Activated CD4-positive, CD25-positive, alpha-beta regulatory T cell treated with anti-CD3 and anti-CD28 coated beads, Interleukin-2, amount 50 U/mL, for 16 hours (primary cell): ENCODE results near the gene MYO16.

Experiments used
- DNase-seq: peaks from one replicate; pipeline ENCODE4 v3.0.0-alpha.2; 2020; ENCODE audit warnings: low read depth, low spot score

Gene MYO16

DNA sequence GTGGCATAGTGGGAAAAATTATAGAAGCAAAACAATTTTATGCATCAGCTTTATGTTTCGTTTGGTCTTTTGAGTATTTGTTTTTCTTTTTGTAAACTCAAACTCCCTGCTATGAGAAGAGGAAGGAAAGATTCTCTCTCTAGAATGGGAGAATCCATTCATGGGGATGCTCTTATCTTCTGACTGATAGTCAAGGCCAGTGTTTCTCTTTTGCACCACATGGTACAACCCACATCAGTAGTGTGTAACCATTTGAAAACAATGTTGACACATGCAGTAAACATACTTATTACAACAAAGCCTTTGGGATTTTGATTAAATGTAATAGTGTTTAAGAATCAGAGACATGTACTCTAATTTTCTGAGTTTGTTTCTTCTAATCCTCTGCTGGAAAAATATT lies 490.5 kb downstream of the MYO16 start:
- DNase-seq: no peak

DNA sequence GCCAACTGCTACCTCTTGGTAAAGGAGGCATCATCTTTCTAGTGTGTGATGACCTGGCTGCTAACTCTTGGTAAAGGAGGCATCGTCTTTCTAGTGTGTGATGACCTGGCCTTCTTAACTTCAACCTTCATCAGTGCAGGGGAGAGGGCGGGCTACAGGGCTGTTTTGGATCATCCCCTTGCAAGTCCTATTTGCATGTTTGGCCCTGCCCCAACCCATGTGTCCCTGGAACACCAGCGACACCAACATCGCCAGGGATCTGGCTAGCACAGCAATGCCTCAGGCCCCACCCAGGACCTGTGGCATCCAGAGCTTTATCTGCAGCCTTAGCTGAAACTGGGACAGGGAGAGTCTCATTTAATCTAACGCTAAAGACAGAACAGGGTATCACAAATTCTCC lies 492.4 kb downstream of the MYO16 start:
- DNase-seq: no peak

DNA sequence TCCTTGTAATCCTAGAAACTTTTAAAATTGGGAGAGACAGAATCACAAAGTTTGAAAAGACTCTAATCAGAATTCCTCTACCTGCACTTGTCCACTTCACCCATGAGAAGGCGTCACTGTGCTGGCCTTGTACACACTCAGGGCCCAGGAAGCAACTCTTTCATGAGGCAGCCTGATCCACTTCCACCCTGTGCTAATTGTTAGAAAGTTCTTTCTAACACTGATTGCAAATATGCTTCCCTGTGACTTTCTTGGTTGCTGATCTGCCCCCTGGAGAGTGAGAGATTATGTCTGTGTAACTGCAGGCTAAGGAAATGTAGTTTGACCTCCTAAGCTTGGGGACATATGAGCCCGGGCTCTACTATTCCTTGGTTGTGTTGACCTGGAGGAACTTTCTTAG lies 494.6 kb downstream of the MYO16 start:
- no peak for DNase-seq

DNA sequence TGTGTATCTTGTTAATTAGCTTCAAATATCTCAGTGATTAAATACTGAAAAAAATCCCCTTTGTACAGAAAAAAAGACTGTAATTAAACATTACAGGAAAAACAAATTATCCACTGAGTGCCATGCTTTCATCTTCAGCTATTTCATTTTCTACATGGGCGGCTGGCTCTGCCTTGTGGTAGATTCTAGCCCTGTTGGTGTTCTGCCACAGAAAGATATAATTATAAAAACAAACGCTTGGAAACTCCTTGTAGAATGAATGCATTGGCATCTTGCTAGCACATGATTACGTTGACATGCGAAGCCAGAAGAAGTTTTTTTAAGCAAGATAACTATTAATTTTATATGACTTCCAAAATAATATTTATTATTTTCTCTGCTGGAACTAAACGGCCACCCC lies 496.8 kb downstream of the MYO16 start:
- no peak for DNase-seq

DNA sequence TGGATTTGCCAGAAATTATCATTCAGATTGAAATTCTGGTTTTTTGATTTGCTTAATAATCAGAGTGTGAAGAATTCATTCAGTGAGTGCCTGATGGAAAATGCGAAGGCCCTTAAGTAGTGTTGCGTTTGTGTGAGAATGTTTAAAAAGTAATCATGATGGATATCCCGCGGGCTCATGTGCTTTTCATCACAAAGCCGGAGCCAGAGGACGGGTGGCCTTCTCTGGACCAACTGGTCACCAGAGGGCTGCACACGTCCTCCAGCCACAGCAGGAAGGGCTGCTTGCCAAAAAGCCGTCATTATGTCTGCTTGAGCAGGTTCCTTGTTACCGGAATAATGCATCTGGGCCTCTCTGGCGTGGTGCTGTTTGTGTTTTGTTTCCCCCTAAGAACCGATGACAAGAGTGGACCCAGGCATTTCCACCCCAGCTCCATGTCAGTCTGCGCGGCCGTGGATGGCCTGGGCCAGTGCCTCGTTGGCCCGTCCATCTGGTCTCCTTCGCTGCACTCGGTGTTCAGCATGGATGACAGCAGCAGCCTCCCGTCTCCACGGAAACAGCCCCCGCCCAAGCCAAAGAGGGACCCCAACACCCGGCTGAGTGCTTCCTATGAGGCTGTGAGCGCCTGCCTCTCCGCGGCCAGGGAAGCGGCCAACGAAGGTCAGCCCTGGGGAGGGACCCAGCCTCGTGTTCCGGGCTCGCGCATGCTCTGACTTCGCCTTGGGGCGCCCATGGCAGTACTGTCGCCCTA lies 497.7 kb downstream of the MYO16 start:
- no peak for DNase-seq

DNA sequence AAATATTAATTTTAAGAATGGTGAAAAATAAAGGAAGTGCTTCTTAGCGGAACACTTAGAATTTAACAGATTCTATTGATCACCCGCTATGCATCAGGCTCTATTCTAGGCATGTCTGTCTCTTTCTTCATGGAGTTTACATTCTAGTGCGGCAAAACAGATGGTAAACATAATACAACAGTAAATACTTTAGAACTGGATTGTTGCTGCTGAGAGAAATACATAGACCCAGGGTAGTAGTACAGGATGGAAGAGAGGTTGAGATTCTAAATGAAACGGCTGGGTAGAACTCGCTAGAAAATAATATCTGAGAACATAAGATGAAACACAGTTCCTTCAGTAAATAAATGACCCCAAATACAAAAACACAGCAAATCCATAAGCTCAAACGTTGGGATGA lies 498.7 kb downstream of the MYO16 start:
- DNase-seq: no peak

DNA sequence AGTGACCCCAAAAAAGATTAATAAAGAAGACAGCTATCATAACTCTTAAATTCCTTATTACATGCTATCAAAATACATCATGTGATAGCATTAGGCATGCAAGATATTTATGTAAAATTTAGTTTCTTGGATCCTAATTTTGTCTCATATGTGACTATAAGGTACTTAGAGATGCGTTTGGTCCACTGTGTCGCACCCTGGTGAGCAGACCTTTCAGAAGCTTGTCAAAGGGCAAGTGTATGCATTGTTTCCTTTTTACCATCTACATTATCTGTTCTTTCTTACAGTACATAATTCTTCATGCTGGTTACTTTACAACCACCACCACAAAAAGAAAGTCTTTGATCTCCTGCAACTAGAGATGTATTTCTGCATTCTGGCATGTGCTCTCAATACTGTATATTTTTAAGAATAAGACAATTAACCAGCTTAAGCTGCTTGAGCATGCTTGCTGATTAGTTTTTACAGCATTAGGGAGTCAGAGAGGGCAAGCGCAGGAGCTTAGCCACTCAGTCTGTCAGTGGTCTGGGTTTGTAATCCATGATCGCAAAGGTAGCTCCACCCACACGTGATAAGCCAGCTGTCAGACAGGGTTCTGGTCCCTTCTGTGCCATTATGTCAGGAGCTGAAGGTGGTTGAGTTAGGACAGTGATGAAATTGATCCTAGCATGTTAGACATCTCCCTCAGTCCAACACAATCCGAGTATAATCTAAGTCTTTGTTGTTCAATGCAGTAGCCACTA lies 500.9 kb downstream of the MYO16 start:
- no peak for DNase-seq

DNA sequence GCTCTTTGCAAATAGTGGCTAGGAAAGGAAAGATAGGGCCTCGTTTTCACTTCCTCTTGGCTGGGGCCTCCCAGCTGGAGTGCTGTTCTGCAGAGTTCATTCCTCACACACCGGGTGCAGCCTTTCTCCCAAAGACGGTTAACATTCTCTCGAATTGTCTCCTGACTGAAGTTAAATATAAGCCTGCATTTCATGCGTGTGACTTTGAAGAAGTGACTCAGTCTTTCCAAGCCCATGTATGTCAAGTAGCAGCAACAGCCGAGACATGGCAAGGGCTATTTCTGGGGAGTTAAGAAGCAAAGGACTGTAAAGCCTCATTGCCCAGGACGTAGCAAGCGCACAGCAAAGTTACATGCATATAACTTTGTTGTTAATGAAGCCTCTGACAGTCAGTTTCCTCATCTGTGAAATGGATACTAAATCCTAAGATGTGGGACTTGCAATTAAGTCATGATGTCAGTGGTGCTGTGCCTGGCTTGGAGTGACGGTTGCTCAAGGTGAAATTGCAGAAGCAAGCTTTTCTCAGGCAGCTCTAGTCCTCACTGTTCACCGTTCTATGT lies 502.4 kb downstream of the MYO16 start:
- DNase-seq: no peak

DNA sequence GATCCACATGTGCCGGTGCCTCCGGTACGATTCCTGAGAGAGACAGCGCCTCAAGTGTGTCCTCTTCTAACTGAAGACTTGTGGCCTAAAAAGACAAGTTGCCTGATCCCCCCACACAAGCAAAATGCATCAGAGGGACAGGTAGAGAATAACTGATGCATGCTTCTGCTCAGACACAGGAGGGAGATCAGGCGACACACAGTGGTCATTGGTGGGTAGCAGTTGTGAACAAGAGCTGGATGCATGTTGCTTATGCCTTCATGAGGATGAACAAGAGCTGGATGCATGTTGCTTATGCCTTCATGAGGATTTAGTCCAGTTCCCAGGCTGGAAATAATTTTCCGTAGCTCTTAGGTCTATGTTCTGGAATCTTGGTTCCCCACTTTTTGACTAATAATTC lies 505.6 kb downstream of the MYO16 start:
- no peak for DNase-seq

DNA sequence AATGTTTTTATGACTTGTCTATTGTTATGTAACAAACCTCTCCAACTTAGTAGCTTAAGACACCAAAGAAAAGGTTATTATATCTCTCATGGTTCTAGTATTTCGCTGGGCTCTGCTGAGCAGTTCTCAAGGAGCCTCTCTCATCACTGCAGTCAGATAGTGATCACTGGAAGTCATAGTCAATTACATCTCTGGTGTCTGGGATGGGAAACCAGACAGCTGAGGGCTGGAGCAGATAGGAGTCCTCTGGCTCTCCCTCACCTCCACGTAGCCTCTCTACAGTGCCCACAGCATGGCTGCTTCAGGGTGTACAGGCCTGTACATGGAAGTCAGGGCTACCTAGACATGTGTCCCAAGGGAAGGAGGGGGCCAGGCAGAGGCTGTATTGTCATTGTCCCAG lies 507.5 kb downstream of the MYO16 start:
- no peak for DNase-seq

DNA sequence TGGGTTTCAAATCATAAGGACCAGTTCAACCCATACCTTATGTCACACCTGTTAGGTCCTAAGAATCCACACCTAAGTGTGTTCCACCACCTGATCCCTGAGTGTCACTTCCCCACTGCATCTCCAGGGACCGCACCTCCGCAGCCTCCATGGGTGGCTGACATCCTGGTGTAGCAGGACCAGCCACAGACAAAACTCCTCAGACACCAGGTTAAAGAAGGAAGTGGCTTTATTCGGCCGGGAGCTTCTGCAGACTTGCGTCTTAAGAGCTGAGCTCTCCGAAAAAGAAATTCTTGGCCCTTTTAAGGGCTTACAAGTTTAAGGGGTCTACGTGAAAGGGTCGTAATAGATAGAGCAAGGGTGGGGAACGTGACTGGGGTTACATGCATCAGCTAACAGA lies 509.9 kb downstream of the MYO16 start:
- no peak for DNase-seq

DNA sequence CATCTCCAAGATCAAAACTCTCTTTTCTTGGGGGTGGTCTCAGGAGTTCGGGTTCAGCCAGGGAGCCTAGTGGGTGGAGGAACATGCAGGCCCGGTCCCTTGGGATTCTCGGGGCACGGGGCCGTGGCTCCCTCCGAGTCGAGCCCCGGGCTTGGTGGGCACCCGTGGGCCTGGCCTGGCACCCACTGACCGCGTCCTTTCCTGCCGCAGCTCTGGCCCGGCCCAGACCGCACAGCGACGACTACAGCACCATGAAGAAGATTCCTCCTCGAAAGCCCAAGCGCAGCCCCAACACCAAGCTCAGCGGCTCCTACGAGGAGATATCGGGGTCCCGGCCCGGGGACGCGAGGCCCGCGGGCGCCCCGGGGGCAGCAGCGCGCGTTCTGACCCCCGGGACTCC lies 510.6 kb downstream of the MYO16 start:
- DNase-seq: no peak

DNA sequence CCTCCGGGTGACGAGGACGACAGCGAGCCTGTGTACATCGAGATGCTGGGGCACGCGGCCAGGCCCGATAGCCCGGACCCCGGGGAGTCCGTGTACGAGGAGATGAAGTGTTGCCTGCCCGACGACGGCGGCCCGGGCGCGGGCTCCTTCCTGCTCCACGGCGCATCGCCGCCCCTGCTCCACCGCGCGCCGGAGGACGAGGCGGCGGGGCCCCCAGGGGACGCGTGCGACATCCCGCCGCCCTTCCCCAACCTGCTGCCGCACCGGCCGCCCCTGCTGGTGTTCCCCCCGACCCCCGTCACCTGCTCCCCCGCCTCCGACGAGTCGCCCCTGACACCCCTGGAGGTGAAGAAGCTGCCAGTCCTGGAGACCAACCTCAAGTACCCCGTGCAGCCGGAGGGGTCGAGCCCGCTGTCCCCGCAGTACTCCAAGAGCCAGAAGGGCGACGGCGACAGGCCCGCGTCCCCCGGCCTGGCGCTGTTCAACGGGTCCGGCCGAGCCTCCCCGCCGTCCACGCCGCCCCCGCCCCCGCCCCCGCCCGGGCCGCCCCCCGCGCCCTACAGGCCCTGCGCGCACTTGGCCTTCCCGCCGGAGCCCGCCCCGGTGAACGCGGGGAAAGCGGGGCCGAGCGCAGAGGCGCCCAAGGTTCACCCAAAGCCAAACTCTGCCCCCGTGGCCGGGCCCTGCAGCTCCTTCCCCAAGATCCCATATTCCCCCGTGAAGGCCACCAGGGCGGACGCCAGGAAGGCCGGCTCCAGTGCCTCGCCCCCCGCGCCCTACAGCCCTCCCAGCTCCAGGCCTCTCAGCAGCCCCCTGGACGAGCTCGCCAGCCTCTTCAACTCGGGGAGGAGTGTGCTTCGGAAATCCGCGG lies 511.3 kb downstream of the MYO16 start:
- DNase-seq: no peak

DNA sequence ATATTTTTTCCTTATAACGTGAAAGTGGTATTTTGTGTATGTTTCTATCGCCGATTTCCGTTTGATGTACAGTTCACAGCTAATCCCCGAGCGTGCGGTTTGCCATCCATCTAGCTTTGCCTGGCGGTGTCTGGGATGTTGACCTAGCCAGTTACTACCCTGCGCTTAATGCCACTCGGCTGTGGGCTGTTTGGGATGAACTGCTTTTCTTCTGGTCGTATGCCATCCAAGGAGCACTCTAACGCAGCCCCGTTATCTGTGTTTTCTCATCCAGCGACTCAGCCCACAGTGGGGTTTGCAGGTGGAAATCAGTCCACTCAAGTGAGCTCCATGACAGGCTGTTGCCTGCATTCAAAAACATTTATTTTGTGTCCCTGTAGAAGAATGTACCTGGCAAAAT lies 512.3 kb downstream of the MYO16 start:
- DNase-seq: no peak

DNA sequence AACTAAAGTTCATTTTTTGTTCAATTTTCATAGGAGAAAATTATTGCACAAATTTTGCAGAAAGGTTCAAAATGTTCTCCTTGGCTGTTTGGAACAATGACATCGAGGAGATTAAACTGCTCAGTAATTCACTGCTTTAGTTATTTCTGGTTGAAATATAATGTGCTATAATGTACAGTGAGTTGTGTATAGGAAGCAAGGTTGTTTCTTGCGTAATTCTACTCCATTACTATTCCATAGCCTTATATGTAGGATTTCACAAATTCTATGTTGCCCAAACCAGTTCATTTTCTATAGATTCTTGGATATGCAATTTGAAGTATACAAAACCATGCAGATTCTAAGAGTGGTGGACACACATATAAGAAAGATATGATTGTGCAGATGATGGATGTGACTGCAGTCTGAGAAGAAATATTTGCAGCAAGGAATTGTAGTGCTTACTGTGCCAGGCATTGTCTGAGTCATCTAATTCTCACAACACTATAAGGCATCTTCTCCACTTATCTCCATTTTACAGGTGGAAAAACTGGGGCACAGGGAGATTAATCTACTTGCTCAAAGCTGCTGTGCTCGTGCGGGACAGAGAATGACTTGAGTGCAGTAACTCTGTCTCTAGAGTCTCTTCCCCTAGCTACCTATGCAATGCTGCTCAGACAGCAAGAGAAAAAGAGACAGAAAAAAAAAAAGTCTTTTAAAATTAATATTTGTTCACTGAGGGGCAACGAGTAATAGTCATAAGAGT lies 515.5 kb downstream of the MYO16 start:
- DNase-seq: no peak

DNA sequence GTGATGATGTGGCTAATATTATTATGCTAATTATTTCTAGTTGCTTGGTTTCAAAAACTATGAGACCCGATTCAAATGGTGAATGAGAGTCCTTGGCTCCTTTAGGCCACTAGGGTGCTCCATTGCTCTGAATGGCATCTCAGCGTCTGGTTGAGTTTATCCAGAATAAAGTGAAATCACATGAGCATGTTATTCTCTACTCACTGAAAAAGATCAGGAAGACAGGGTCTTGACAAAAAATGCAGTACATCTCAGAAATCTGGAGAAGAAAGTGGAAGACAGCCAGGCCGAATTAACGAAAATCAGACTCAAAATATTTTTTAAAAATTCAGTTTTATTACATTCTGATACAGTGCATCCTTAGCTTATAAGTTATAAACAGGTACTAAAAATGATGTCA lies 516.2 kb downstream of the MYO16 start:
- no peak for DNase-seq

DNA sequence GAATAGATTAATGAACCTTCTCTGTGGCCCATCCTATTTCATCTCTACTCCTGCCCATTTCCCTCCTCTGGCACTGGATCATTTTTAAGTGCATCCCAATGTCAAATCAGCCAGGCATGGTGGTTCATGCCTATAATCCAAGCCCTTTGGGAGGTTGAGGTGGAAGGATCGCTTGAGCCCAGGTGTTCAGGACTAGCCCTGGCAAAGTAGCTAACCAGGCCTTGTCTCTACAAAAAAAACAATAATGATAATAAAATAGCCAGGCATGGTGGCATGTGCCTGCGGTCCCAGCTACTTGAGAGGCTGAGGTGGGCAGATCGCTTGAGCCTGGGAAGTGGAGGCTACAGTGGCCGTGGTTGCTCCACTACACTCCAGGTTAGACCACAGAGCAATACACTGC lies 517.0 kb downstream of the MYO16 start:
- DNase-seq: no peak

DNA sequence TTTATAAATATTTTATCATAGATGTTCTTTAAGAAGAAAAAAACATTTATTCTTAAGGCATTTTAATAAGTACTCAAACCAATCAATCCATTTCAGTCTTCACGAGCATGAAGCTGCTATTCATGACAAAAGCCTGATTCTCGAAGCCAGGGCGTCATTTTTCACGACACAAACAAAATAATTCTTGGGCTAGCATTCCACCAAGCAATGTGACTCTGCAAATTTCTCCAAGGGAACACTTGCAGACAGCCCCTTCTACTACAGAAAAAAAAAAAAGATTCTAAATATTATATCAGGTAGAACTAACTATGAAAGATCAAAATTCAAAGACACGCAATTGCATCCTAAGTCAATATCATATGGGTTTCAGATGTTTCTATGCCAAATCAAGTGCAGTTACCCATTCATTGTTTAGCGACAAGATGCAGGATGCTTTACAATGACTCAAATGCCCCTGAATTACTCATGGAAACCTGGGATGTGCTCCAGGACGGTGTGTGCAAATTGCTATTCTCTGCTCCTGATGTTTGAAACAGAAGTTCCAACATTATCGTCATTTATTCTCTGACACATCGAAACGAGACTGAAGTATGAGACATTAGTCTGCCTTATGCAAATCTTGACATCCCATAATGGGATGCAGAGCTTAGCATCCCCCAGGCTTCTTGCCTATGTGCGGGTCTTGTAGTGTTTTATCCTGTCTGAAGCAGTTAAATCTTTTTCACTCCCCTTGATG lies 517.7 kb downstream of the MYO16 start:
- DNase-seq: no peak

DNA sequence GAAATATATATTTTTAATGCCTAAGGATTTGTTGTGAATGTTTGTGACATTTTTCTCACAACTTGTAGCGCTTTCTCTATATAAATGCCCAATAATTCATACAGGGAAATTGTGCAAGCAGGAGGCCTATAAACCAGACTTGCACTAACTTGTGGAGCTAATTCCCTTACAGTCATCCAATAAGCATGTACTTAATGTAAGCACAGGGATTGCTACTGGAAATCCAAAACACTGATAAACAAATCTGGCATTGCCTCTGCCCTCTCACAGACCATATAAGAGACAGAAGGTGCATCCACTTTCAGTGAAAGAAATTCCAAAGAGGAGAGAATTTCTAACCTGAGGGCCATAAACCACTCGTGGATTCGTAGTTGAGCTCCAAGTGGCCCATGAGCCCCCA lies 518.8 kb downstream of the MYO16 start:
- DNase-seq: no peak

DNA sequence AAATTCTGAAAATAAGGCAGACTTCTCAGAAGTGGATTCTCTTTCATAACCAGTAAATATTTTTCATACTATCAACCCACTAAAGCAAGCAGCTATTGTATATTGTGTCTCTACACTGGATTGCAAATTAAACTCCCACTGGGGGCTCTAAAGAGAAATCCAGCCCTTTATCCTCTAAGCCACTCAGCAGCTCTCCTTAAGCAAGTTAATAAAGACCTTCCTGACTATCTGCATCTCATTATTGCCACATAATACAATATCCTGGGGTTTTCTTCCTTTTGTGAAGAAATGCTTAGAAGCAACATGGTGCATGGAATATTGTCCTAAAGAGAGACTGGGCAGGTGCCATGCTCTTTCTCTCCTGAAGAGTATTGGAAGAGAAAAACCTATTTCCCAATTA lies 521.3 kb downstream of the MYO16 start:
- DNase-seq: no peak

DNA sequence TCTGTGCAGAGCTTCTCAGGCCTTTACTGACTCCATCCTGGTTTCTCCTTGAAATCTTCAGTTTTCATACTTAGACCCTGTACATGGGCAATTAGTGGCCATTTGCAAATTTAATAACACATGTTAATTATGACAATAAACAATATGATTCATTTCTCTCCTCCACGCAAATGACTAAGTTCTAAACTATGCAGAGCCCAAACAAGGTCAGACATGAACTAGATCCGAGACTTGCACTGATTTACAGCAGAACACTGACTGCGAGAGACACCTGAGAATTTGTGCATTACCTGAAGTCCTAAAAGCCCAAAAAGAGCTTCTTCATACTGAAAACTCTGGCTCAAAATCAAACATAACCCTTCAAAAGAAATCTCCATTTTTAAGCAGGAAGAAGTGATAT lies 521.8 kb downstream of the MYO16 start:
- no peak for DNase-seq
